ENCODE results near the gene CENPM.

Gene CENPM

DNA sequence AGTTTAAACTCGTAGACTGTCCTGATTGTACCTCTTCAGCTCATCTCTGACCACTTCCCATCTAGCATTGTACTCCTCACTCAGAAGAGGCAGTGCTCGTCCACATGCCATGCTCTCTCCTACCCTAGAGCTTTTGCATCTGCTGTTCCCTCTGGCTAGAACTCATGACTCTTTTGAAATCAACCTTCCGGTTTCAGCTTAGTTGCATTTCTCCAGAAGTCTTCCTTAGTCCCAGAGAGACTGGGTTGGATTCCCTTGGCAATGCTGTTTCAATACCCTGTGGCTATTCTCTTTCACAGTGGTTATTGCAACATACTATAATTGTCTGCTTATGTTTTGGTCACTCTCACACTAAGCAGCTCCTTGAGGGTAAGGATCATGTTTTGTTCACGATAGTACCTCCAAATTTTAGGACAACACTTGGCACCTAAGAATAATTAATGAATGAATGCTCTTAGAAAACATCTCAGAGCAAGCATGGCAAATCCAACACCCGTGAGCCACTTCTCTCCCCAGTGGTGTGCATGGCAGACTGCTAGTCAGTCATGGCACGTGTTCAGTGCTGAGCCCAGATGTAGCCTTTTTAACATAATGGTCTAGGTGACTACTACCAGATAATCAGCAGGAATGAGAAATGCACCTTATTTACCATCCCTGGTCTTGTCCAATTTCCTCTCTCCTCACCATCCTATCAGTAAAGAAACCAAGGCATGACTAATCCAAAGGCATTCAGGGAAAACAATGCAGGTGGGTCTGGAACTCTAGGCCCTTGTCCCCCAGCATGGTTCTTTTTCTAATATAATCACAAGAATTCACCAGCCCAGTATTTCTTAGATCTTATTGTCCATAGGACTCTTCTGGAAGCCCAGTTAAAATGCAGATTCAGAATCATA, 36.8 kb upstream of the CENPM start:
- peak; percentile 52 for DNase-seq (ENCODE audit: low read depth)
- TF ChIP-seq, protein P1, sequence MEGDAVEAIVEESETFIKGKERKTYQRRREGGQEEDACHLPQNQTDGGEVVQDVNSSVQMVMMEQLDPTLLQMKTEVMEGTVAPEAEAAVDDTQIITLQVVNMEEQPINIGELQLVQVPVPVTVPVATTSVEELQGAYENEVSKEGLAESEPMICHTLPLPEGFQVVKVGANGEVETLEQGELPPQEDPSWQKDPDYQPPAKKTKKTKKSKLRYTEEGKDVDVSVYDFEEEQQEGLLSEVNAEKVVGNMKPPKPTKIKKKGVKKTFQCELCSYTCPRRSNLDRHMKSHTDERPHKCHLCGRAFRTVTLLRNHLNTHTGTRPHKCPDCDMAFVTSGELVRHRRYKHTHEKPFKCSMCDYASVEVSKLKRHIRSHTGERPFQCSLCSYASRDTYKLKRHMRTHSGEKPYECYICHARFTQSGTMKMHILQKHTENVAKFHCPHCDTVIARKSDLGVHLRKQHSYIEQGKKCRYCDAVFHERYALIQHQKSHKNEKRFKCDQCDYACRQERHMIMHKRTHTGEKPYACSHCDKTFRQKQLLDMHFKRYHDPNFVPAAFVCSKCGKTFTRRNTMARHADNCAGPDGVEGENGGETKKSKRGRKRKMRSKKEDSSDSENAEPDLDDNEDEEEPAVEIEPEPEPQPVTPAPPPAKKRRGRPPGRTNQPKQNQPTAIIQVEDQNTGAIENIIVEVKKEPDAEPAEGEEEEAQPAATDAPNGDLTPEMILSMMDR (IDR thresholded peaks at IDR 0.05; ENCODE audit: low read length, missing control alignments), result no peak

DNA sequence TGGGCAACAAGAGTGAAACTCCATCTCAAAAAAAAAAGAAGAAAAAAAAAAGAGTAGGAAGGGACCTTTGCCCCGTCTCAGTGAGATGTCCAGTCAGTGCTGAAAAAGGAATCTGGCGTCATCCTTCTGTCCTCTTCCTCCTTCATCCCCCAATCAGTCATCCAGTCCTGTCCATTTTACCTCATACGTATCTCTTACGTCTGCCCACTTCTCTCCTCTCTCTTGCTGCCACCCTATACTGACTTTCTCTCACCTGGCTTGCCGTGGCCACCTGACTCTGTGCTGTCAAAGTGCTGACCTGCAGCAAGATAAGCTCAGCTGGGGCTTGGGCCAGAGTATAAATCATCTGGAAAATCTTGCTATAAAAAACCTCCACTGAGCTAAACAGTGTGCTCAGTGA, 35.9 kb upstream of the CENPM start:
- H3K4me3 ChIP-seq (replicated peaks; ENCODE audit: low read depth, low read length), result no peak overlapping the region
- TF ChIP-seq, protein P1 (IDR thresholded peaks at IDR 0.05; ENCODE audit: low read length, missing control alignments), result no peak
- DNase-seq (ENCODE audit: low read depth), result no peak

More for the DNA sequence above, 36.8 kb upstream of the CENPM start:
- H3K4me3 ChIP-seq (replicated peaks; ENCODE audit: low read depth, low read length), result no peak overlapping the region

DNA sequence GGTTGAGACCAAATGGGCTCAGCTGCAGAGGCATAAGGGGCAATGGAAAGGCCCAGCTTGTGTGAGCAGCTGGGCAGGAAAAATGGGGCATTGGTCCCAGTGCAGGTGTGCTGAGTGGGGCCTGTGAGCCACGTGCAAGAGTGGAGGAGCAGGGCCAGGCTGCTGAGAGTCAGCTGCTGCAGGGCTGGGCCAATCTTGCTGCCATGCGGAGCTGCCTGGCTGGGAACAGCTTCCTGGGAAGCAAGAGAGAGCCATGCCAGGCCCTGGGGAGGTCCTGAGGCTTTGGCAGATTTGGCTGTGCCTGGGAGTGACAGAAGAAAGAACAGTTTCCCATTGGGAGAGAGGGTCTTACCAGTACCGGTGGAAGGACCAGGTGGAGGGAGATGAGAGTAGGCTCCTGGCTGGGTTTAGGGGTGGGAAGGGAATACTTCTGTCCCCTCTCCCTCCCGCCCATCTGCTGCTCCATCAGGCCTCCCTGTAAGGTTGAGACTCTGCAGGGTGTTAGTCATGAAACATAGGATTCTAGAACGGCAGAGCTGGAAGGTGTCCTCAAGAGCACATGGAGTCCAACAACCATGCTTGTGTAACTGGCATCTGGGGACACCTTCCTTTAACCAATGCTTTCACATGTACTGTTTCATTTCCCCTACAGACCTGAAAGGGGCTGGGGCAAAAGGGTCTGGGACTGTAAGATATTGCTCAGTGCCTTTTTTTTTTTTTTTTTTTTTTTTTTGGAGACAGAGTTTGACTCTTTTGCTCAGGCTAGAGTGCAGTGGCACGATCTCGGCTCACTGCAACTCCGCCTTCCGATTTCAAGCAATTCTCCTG, 32.7 kb upstream of the CENPM start:
- DNase-seq (ENCODE audit: low read depth), result no peak
- H3K4me3 ChIP-seq (replicated peaks; ENCODE audit: low read depth, low read length), result no peak overlapping the region
- TF ChIP-seq, protein P1 (IDR thresholded peaks at IDR 0.05; ENCODE audit: low read length, missing control alignments), result no peak

GRCh38 chr22:41978732-41979131, 31.8 kb upstream of the CENPM start:
- TF ChIP-seq, protein P1 (IDR thresholded peaks at IDR 0.05; ENCODE audit: low read length, missing control alignments), result no peak
- DNase-seq (ENCODE audit: low read depth), result no peak

DNA sequence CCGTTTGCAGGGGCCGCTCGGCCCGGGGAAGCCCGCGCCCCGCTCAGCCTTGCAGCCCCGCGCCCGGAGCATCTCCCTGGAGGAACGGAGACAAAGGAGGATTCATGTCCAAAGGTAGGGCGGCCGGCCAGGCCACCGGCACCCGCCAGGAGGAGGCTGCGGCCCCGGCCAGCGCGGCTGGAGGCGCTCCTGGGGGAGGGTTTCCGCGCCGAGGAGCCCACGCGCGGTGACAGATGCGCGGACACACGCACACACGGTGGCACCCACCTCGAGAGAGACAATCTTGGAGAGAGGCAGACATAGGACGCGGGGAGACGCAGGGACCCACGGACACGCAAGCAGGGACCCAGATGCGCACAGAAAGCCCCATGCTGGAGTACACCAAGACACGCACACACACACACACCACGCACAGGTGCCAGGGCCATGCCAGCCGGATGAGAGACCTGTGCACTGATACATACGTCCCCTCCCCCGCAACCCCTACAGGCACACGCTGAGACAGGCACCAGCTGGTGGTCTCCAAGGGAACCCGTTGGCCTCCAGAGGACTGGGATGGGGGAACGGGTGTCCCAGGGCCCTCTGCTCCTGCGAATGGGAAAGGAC, 30.1 kb upstream of the CENPM start:
- TF ChIP-seq, protein P1 (IDR thresholded peaks at IDR 0.05; ENCODE audit: low read length, missing control alignments), result no peak
- DNase-seq (ENCODE audit: low read depth), result no peak
- H3K4me3 ChIP-seq (replicated peaks; ENCODE audit: low read depth, low read length), result no peak overlapping the region

More at GRCh38 chr22:41978732-41979131, 31.8 kb upstream of the CENPM start:
- no peak overlapping the region for H3K4me3 ChIP-seq (replicated peaks; ENCODE audit: low read depth, low read length)

DNA sequence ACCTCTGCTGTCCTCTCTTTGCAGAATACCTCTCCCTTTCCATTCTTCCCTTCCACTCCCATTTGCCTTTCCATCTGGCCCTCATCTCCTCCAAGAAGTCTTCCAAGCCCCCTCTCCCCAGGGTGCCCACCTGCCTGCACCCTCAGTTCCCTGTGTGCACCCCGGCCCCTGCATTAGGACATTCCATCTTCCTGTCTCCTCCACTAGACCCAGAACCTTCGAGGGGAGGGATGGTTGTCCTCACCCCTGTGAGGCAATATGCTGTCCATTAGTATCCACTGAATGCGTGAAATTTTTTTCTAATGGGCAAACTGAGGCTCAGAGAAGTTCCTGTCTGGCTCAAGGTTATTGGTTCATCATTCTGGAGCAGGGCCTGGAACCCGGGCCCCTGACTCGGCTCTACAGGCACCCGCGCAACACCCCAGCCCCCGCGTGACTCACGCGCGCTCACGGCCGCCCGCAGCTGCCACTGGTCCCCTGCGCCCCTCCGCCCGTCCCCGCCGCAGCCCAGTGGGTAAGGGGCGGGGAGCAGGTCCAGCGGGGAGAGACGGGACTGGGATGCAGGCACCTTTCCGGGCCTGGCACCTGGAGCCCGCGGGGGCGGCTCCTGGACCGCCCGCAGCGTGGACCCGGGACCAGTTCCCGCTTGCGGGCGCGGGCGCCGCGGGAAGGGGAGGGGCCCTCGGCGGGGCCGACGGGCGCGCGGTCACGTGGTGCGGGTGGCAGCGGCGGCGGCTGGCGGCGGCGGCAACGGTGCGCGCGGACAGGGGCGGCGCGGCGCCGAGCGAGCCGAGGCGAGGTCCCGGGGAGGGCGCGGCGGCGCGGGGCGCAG, 29.3 kb upstream of the CENPM start:
- no peak for DNase-seq (ENCODE audit: low read depth)
- TF ChIP-seq, protein P1 (IDR thresholded peaks at IDR 0.05; ENCODE audit: low read length, missing control alignments), result no peak
- H3K4me3 ChIP-seq (replicated peaks; ENCODE audit: low read depth, low read length), result no peak overlapping the region

Data from fibroblast of pulmonary artery (primary cell).